HG03354 (cell line): ENCODE data around the gene SLC16A10.
"Not testable (repeated sequence)": the region's sequence is repeated elsewhere in the genome, so short reads cannot be mapped to it uniquely, and the experiment has no call there.

Source experiments
- ATAC-seq: cut with Tn5 transposase; IDR thresholded peaks from one replicate; pipeline ENCODE4 v1.9.1; 2021; ENCODE audit warnings: mild to moderate bottlenecking; ENCODE audit not compliant: unreplicated experiment, poor library complexity, severe bottlenecking

SLC16A10 gene

GRCh38 chr6:111248789-111249188 lies 161.5 kb downstream of the SLC16A10 start:
- no peak for ATAC-seq

- peak; percentile 56 for ATAC-seq
These were observed 163.6 kb downstream of the SLC16A10 start for GRCh38 chr6:111250791-111251354.

GRCh38 chr6:111252726-111253125 lies 165.4 kb downstream of the SLC16A10 start:
- no peak for ATAC-seq

GRCh38 chr6:111254004-111254778 lies 166.9 kb downstream of the SLC16A10 start:
- no peak for ATAC-seq

GRCh38 chr6:111254779-111255166 lies 167.5 kb downstream of the SLC16A10 start:
- ATAC-seq, result no peak

- ATAC-seq, result not testable (repeated sequence)
These were observed 168.5 kb downstream of the SLC16A10 start for GRCh38 chr6:111255838-111256237.

GRCh38 chr6:111256646-111257045 lies 169.3 kb downstream of the SLC16A10 start:
- no peak for ATAC-seq

GRCh38 chr6:111258010-111258409 lies 170.7 kb downstream of the SLC16A10 start:
- no peak for ATAC-seq

GRCh38 chr6:111258615-111259088 lies 171.3 kb downstream of the SLC16A10 start:
- peak; percentile 5 for ATAC-seq

- peak; percentile 99 for ATAC-seq
These were observed 172.0 kb downstream of the SLC16A10 start for GRCh38 chr6:111259089-111259831.

- ATAC-seq, result no peak
These were observed 173.4 kb downstream of the SLC16A10 start for GRCh38 chr6:111260570-111261298.

- ATAC-seq, result no peak
These were observed 176.5 kb downstream of the SLC16A10 start for GRCh38 chr6:111263837-111264236.

- ATAC-seq, result no peak
These were observed 178.5 kb downstream of the SLC16A10 start for GRCh38 chr6:111265842-111266241.

GRCh38 chr6:111266276-111266675 lies 179.0 kb downstream of the SLC16A10 start:
- no peak for ATAC-seq

- ATAC-seq, result no peak
These were observed 180.5 kb downstream of the SLC16A10 start for GRCh38 chr6:111267764-111268333.

- no peak for ATAC-seq
These were observed 182.2 kb downstream of the SLC16A10 start for GRCh38 chr6:111269401-111269970.

- ATAC-seq, result no peak
These were observed 182.8 kb downstream of the SLC16A10 start for GRCh38 chr6:111270121-111270520.

GRCh38 chr6:111274593-111275217 lies 187.4 kb downstream of the SLC16A10 start:
- ATAC-seq, result no peak

GRCh38 chr6:111276335-111276734 lies 189.0 kb downstream of the SLC16A10 start:
- no peak for ATAC-seq
